GM23248 (cell line): ENCODE measurements around the gene HHIP. TPM values are rescaled to one million over a fixed set of nuclear protein-coding genes. Genes with fewer than 3 reads are reported as not detected.

ENCODE experiments used
- DNase-seq: peaks from one replicate; pipeline ENCODE4 v3.0.0-alpha.2; 2015
- H2AFZ ChIP-seq: fragments of 200-600 bp; sonication (generic); 2 replicates; pipeline ENCODE4 v1.6.1; 2016; ENCODE audit warnings: antibody characterized with exemption
- H3F3A ChIP-seq: fragments of 200-600 bp; sonication (generic); 2 replicates; pipeline ENCODE4 v1.6.1; 2016; ENCODE audit warnings: mild to moderate bottlenecking, antibody characterized with exemption, mixed run types; ENCODE audit not compliant: insufficient read depth
- H3K27ac ChIP-seq: fragments of 200-600 bp; sonication (generic); 2 replicates; pipeline ENCODE4 v1.5.1; 2016; ENCODE audit warnings: mild to moderate bottlenecking
- H3K27me3 ChIP-seq: fragments of 200-600 bp; sonication (generic); replicated peaks from 2 replicates; pipeline ENCODE4 v1.6.1; 2016; ENCODE audit warnings: mild to moderate bottlenecking; ENCODE audit not compliant: insufficient read depth
- H3K36me3 ChIP-seq: fragments of 200-600 bp; sonication (generic); 2 replicates; pipeline ENCODE4 v1.6.1; 2016; ENCODE audit warnings: low read depth, mild to moderate bottlenecking
- H3K4me1 ChIP-seq: fragments of 200-600 bp; sonication (generic); 2 replicates; pipeline ENCODE4 v1.6.1; 2016; ENCODE audit warnings: mild to moderate bottlenecking; ENCODE audit not compliant: insufficient read depth
- H3K4me2 ChIP-seq: fragments of 200-600 bp; sonication (generic); one replicate; pipeline ENCODE4 v1.6.1; 2016; ENCODE audit warnings: mild to moderate bottlenecking; ENCODE audit not compliant: unreplicated experiment
- H3K4me3 ChIP-seq: fragments of 200-600 bp; sonication (generic); 2 replicates; pipeline ENCODE4 v1.5.1; 2016; ENCODE audit warnings: mild to moderate bottlenecking
- H3K79me2 ChIP-seq: fragments of 200-600 bp; sonication (generic); 2 replicates; pipeline ENCODE4 v1.6.1; 2016; ENCODE audit warnings: mild to moderate bottlenecking; ENCODE audit not compliant: insufficient read depth
- H3K9ac ChIP-seq: fragments of 200-600 bp; sonication (generic); 2 replicates; pipeline ENCODE4 v1.6.1; 2016; ENCODE audit warnings: mild to moderate bottlenecking
- H3K9me2 ChIP-seq: fragments of 200-600 bp; sonication (generic); 2 replicates; pipeline ENCODE4 v1.6.1; 2016; ENCODE audit warnings: mixed run types, mild to moderate bottlenecking, moderate library complexity; ENCODE audit not compliant: insufficient read depth
- H3K9me3 ChIP-seq: fragments of 200-600 bp; sonication (generic); one replicate; pipeline ENCODE4 v1.6.1; 2017; ENCODE audit warnings: low read depth
- H4K20me1 ChIP-seq: fragments of 200-600 bp; sonication (generic); 2 replicates; pipeline ENCODE4 v1.6.0; 2016; ENCODE audit not compliant: insufficient read depth
- EZH2 ChIP-seq: fragments of 200-600 bp; sonication (generic); IDR thresholded peaks from 2 replicates; pipeline ENCODE4 v1.6.1; 2018; ENCODE audit warnings: antibody characterized with exemption, mild to moderate bottlenecking; ENCODE audit not compliant: insufficient read depth, poor library complexity, severe bottlenecking
- EZH2phosphoT487 ChIP-seq: fragments of 200-600 bp; sonication (generic); IDR thresholded peaks from 2 replicates; pipeline ENCODE4 v1.6.1; 2018; ENCODE audit warnings: antibody characterized with exemption, moderate library complexity, mild to moderate bottlenecking, low read depth; ENCODE audit not compliant: insufficient read depth
- WGBS, 2 experiments: methylation state at CpG; one replicate each; pipeline ENCODE4 v1.1.6; 2015 to 2017; ENCODE audit warnings: low lambda C conversion rate in 2 of 2, low coverage in 1 of 2; ENCODE audit errors: missing lambda C conversion rate in 2 of 2; 5-methylcytosine and 5-hydroxymethylcytosine counted together
- in situ Hi-C: fragments of 300-500 bp; cut with MboI; formaldehyde crosslinking; loops from 2 replicates; pipeline ENCODE4 v1.15.0; 2020
- polyA plus RNA-seq: library from polyadenylated mRNA; unstranded; fragments of >200 nt; fragmentation: Nextera tagmentation; extraction: Ambion mirVana; gene quantifications from 2 replicates; pipeline ENCODE4 v1.2.1, GENCODE V29; 2016
- total RNA-seq: library from RNA; depleted of rRNA; stranded (reverse); fragments of >200 nt; shearing (Covaris generic); gene quantifications from 2 replicates; pipeline ENCODE4 v1.2.3, GENCODE V29; 2014

The HHIP gene
- total and polyA plus RNA-seq, 2 experiments from 2014 or later, result under 0.01 to 0.06 TPM

- H3K79me2 ChIP-seq, result no peaks in the 10 kb centered on the region
- H2AFZ ChIP-seq, result no peak overlapping the region
- H3K27ac ChIP-seq, result no peak overlapping the region
- H3K9me3 ChIP-seq, result no peaks in the 10 kb centered on the region
- no peaks in the 10 kb centered on the region for H4K20me1 ChIP-seq
- no peak for TF ChIP-seq EZH2
- TF ChIP-seq EZH2phosphoT487, result no peak
- H3K4me2 ChIP-seq, result no peak overlapping the region
- in situ Hi-C loops, result no loop called here
- no peaks in the 10 kb centered on the region for H3K27me3 ChIP-seq
- H3K36me3 ChIP-seq, result no peaks in the 10 kb centered on the region
- H3K4me3 ChIP-seq, result no peak overlapping the region
- no peaks in the 10 kb centered on the region for H3K4me1 ChIP-seq
- H3K9ac ChIP-seq, result no peak overlapping the region
- DNase-seq, result no peak
- no peaks in the 10 kb centered on the region for H3K9me2 ChIP-seq
- H3F3A ChIP-seq, result no peaks in the 10 kb centered on the region
- 67 to 68% methylated on average over 3 of the region's 3 CpGs for WGBS, 2 experiments
Measured at GRCh38 chr4:144688035-144688569, 42.1 kb downstream of the HHIP start.

DNA sequence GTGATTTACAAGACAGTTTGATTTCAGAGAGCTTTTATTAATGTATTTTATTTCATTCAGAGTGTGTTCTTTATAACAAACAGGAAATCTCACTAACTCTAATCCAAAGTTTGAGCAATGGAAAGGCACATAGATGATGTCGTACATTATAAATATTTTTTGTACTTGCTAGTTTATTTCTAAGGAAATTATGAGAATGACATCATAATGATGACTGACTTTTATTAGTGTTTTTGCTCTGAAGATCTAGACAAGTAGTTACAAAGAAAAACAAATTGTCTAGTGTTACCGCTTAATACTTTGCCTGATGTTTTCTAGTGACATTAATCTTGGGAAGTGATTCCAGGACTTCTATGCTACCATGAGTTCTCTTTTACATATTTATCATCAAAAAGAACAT lies 43.2 kb downstream of the HHIP start:
- no peaks in the 10 kb centered on the region for H3K9me2 ChIP-seq
- H3F3A ChIP-seq, result no peaks in the 10 kb centered on the region
- no peaks in the 10 kb centered on the region for H3K27me3 ChIP-seq
- no peaks in the 10 kb centered on the region for H4K20me1 ChIP-seq
- no peaks in the 10 kb centered on the region for H3K4me1 ChIP-seq
- no peaks in the 10 kb centered on the region for H3K9me3 ChIP-seq
- 70 to 76% methylated on average over 2 of the region's 2 CpGs for WGBS, 2 experiments
- no peak overlapping the region for H3K27ac ChIP-seq
- no peak overlapping the region for H3K9ac ChIP-seq
- in situ Hi-C loops, result no loop called here
- no peaks in the 10 kb centered on the region for H3K79me2 ChIP-seq
- H3K4me3 ChIP-seq, result no peak overlapping the region
- TF ChIP-seq EZH2 (no peak), EZH2phosphoT487 (no peak)
- no peak overlapping the region for H2AFZ ChIP-seq
- H3K4me2 ChIP-seq, result no peak overlapping the region
- H3K36me3 ChIP-seq, result no peaks in the 10 kb centered on the region
- DNase-seq, result no peak

GRCh38 chr4:144695721-144696120 lies 49.8 kb downstream of the HHIP start:
- WGBS, 2 experiments, result 87 to 90% methylated on average over 3 of the region's 3 CpGs
- Histone ChIP-seq H3K36me3 (no peaks in the 10 kb centered on the region), H3K4me2 (no peak overlapping the region), H3K9me2 (no peaks in the 10 kb centered on the region), H4K20me1 (no peaks in the 10 kb centered on the region), H3K27ac (no peak overlapping the region), H3K79me2 (no peaks in the 10 kb centered on the region), H3K27me3 (no peaks in the 10 kb centered on the region), H3K9ac (no peak overlapping the region), H2AFZ (no peak overlapping the region), H3F3A (no peaks in the 10 kb centered on the region), H3K9me3 (no peaks in the 10 kb centered on the region), H3K4me1 (peaks cover 12% of the 10 kb centered on the region), H3K4me3 (no peak overlapping the region)
- DNase-seq, result no peak
- in situ Hi-C loops, result no loop called here
- no peak for TF ChIP-seq EZH2phosphoT487
- no peak for TF ChIP-seq EZH2

DNA sequence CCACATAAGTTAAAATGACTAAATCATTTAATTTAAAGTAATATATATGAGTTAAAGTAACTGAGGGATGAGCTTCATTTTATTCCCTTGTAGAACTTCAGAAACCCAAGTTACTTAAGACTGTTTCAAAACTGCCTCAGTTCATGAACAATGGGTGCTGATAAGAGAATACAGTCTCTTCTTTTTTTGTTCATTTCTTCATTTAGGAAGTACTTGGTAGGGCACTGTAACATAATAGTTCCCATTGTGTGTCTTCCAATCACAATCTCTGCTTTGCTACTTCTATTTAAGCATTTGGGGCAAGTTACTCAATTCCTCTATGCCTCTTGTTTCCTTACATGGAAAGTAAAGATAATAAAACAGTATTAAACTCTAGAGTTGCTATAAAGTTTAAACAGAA lies 50.4 kb downstream of the HHIP start:
- in situ Hi-C loops, result no loop called here
- Histone ChIP-seq H3K4me2 (no peak overlapping the region), H3K9me2 (no peaks in the 10 kb centered on the region), H2AFZ (no peak overlapping the region), H3K9ac (no peak overlapping the region), H4K20me1 (no peaks in the 10 kb centered on the region), H3K4me3 (no peak overlapping the region), H3F3A (no peaks in the 10 kb centered on the region), H3K4me1 (peaks cover 17% of the 10 kb centered on the region), H3K79me2 (no peaks in the 10 kb centered on the region), H3K36me3 (no peaks in the 10 kb centered on the region), H3K27ac (no peak overlapping the region), H3K27me3 (no peaks in the 10 kb centered on the region), H3K9me3 (no peaks in the 10 kb centered on the region)
- no peak for DNase-seq
- TF ChIP-seq EZH2, result no peak
- no peak for TF ChIP-seq EZH2phosphoT487

DNA sequence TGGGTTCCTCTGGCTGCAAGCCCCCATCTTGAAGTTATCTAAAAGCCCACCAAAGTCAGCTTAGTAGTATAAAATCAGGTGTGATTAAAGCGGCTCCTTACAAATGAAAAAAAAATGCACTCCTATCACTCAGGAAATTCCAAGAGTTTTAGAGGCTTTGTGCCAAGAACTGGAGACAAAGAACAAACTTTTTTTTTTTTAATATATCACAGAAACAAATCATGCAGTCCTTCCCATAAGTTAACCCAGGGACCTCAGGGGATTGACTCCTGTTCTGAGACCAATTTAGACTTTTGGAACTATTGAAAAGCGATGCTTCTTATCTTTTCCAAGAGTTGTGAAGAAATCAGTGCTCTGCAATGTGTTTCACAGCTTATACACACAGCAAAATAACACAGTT lies 53.6 kb downstream of the HHIP start:
- no peaks in the 10 kb centered on the region for H3K9me3 ChIP-seq
- no peaks in the 10 kb centered on the region for H3K9me2 ChIP-seq
- H3K27me3 ChIP-seq, result no peaks in the 10 kb centered on the region
- H3K9ac ChIP-seq, result no peak overlapping the region
- H3K36me3 ChIP-seq, result no peaks in the 10 kb centered on the region
- WGBS, 2 experiments, result 66 to 67% methylated on average over 2 of the region's 2 CpGs
- no peak for TF ChIP-seq EZH2
- TF ChIP-seq EZH2phosphoT487, result no peak
- H2AFZ ChIP-seq, result no peak overlapping the region
- peak; percentile 28 for DNase-seq
- H4K20me1 ChIP-seq, result no peaks in the 10 kb centered on the region
- H3K27ac ChIP-seq, result no peak overlapping the region
- peaks cover 26% of the 10 kb centered on the region for H3K4me1 ChIP-seq
- H3K4me3 ChIP-seq, result no peak overlapping the region
- H3F3A ChIP-seq, result peaks cover 9% of the 10 kb centered on the region; the same call in 1 of the 2 replicates
- H3K4me2 ChIP-seq, result no peak overlapping the region
- H3K79me2 ChIP-seq, result no peaks in the 10 kb centered on the region
- in situ Hi-C loops, result no loop called here
